Neuron (in vitro differentiated cells): ENCODE results near the gene NRIP1.
"Not testable (repeated sequence)": the region's sequence is repeated elsewhere in the genome, so short reads cannot be mapped to it uniquely, and the experiment has no call there.

Experiments
- H2AFZ ChIP-seq: one replicate; pipeline ENCODE4 v1.6.1; 2013; ENCODE audit warnings: low read depth, mild to moderate bottlenecking, inconsistent platforms, low read length, moderate library complexity
- H3K27me3 ChIP-seq: one replicate; pipeline ENCODE4 v1.6.1; 2013; ENCODE audit warnings: low read length; ENCODE audit not compliant: insufficient read depth
- H3K36me3 ChIP-seq: one replicate; pipeline ENCODE4 v1.6.1; 2013; ENCODE audit warnings: low read length; ENCODE audit not compliant: insufficient read depth
- H3K4me1 ChIP-seq: one replicate; pipeline ENCODE4 v1.6.1; 2013; ENCODE audit warnings: low read length; ENCODE audit not compliant: insufficient read depth
- H3K4me3 ChIP-seq: 2 replicates; pipeline ENCODE4 v1.5.1; 2013; ENCODE audit warnings: mild to moderate bottlenecking, low read length, moderate library complexity
- H3K9me3 ChIP-seq: one replicate; pipeline ENCODE4 v1.6.1; 2013; ENCODE audit warnings: low read length

Gene NRIP1

DNA sequence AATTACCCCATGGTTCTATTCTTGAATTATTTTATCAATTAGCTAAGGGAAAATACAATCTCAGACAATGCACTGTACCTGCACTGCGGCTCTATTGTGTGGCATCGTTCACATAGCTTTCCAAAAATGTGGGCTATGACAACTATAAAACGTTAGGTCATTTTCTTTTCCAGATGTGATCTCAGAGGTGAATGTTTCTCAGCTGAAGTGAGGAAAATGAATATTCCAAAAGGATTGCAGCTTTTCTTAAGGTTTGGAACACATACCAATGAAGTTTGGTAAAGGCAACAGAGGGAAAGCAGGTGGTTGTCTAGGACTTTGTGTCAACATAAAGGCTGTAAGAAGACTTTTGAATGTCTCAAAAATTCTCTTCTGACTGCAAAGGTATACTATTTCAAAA, 105.5 kb downstream of the NRIP1 start:
- Histone ChIP-seq H2AFZ (no peak overlapping the region), H3K4me3 (no peak overlapping the region), H3K27me3 (no peaks in the 10 kb centered on the region), H3K9me3 (no peaks in the 10 kb centered on the region), H3K4me1 (peaks cover 10% of the 10 kb centered on the region), H3K36me3 (peaks cover 7% of the 10 kb centered on the region)

DNA sequence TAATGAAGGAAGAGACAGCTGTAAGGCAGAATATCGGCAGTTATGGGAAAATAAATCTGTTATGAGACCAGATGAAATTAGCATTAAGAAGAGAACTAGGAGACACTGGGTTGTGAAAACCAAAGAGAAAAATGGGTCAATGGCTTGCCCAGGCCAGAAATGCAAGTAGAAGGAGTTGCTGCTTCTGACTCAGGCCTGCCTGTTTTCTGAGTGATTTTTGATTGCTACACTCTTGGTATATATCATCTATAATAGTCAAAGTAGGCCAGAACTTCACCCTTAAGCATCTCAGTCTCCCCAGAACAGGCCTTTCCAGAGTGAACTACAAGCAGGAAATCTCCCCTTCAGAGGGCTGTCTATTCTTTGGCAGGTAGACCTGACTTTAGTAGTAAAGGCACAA, 107.0 kb downstream of the NRIP1 start:
- no peaks in the 10 kb centered on the region for H3K27me3 ChIP-seq
- peaks cover 10% of the 10 kb centered on the region for H3K4me1 ChIP-seq
- H3K36me3 ChIP-seq, result no peaks in the 10 kb centered on the region
- no peak overlapping the region for H2AFZ ChIP-seq
- no peak overlapping the region for H3K4me3 ChIP-seq
- H3K9me3 ChIP-seq, result no peaks in the 10 kb centered on the region

DNA sequence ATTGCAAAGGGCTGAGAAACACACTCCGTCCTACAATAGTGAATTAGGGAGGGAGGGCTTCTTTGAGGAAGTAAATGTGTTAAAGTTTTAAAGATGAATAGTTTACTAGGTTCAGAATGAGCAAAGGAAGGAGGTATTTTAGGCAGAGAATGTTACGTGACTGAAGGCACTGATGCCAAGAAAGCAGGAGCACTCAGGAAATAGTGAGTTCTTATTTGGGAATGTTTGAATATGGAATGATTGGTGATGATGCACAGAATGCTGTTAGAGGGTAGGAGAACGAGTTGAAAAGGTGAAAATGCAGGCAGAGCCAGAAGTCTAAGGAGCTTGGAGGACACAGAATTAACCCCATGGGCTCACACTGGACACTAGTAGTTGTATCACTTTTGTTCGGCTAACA, 108.0 kb downstream of the NRIP1 start:
- Histone ChIP-seq H3K27me3 (no peaks in the 10 kb centered on the region), H3K4me1 (peaks cover 7% of the 10 kb centered on the region), H3K4me3 (no peak overlapping the region), H3K9me3 (no peaks in the 10 kb centered on the region), H2AFZ (no peak overlapping the region), H3K36me3 (no peaks in the 10 kb centered on the region)

DNA sequence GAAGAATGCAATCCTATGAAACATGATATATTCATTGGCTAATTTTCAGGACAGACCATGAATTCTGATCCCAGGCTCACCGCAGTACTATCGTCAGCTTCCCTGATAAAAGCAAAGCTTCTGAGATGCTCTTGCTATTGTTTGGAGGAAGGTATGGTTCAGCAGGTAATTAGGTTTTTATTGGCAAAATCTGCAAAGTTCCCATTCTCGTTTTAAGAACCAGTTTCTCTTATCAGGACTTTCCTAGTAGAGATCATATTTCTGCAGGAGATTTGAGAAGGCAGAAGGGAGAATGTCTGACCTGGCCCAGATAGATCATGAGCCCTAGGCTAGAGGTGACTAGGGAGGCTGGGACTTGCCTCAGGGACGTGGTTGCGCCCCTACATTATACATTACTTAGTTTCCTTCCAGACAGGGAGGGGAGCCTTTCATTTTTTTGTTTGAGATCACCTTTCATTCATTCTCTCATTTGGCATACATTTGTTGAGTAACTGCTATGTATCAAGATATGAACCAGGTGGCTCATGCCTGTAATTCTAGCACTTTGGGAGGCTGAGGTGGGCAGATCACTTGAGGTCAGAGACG, 108.8 kb downstream of the NRIP1 start:
- Histone ChIP-seq H3K36me3 (no peaks in the 10 kb centered on the region), H3K9me3 (no peaks in the 10 kb centered on the region), H3K4me3 (no peak overlapping the region), H3K27me3 (no peaks in the 10 kb centered on the region), H3K4me1 (peaks cover 7% of the 10 kb centered on the region), H2AFZ (no peak overlapping the region)

DNA sequence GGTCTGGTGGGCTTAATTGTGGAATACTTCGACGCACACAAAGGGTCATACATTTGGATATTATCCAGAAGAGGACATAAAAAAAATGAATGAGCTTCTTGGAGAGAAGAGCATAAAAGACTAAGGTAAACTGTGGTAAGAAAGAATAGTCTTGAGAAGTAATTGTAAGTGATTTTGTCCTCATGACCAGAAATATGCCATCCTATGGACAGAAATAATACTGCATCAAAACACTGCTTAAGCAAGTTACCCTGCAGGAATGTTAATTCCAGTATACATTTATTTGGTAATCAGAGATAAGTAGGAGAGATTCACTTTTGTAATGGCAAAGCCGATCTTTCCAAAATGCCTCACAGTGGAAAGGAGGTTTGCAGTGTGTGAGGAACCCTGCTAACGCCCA, 111.9 kb downstream of the NRIP1 start:
- H3K36me3 ChIP-seq, result no peaks in the 10 kb centered on the region
- H3K27me3 ChIP-seq, result no peaks in the 10 kb centered on the region
- H3K4me1 ChIP-seq, result no peaks in the 10 kb centered on the region
- H2AFZ ChIP-seq, result no peak overlapping the region
- no peak overlapping the region for H3K4me3 ChIP-seq
- peaks cover 2% of the 10 kb centered on the region for H3K9me3 ChIP-seq

DNA sequence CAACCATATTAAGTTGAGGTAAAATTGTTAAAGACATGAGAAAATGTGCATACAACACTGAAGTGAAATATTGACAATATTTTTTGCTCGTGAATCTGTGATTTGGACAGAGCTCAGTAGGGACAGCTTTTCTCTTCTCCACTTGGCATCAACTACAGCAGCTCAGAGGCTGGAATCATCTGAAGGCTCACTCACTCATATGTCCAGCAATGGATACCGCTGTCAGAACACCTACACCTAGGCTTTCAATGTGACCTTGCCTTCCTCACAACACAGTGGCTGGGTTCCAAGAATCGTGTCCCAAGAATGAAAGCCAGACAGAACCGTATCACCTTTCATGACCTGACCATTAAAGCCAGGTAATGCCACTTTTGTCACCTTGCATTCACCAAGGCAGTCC, 115.2 kb downstream of the NRIP1 start:
- H3K4me1 ChIP-seq, result no peaks in the 10 kb centered on the region
- no peaks in the 10 kb centered on the region for H3K36me3 ChIP-seq
- no peak overlapping the region for H2AFZ ChIP-seq
- no peak overlapping the region for H3K4me3 ChIP-seq
- H3K9me3 ChIP-seq, result peaks cover 2% of the 10 kb centered on the region
- no peaks in the 10 kb centered on the region for H3K27me3 ChIP-seq

DNA sequence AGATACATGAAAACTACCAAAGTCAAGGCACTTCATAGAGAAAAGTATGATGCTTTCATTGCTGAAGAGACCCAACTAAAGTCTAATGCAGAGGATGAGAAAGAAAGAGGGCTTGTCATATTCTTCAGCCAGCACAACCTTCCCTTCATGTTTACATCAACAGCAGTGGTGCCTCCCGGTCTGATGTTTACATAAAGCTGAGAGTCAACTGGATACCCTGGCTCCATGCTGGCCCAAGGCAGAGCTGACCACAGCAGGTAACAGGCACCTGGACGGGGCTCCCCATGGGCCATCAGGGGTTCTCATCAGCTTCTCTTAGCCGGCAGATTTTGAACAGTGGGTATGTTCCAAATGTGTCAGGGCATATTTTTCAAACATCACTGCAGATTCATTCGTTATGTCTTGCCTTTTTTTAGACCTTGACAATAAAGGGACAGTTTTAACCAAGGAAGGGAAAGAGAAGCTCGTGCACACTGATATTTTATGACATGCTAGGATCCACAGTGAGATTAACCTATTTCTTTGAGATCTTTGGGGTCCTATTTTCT, 117.1 kb downstream of the NRIP1 start:
- H2AFZ ChIP-seq, result no peak overlapping the region
- H3K27me3 ChIP-seq, result no peaks in the 10 kb centered on the region
- H3K4me3 ChIP-seq, result no peak overlapping the region
- no peaks in the 10 kb centered on the region for H3K36me3 ChIP-seq
- peaks cover 5% of the 10 kb centered on the region for H3K4me1 ChIP-seq
- H3K9me3 ChIP-seq, result peaks cover 2% of the 10 kb centered on the region

DNA sequence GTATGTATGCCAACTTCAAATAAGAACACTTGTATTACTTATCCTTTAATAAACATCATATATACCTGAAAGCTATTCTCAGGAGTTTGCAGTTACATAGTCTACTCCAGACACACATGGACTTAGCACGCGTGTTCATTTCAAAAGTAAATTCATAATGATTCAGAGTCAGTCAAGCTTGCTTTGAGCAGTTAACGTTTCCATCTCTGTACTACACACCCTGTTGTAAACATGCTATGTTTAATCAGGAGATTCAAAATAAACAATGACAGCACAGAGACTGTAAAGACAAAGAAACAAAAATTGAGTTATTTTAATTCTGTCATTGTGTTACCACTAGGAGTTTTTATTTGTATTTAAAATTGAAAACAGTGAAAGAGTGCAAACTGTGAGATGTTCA, 119.6 kb downstream of the NRIP1 start:
- Histone ChIP-seq H3K4me1 (peaks cover 7% of the 10 kb centered on the region), H3K9me3 (peaks cover 2% of the 10 kb centered on the region), H3K36me3 (no peaks in the 10 kb centered on the region), H2AFZ (no peak overlapping the region), H3K27me3 (no peaks in the 10 kb centered on the region), H3K4me3 (no peak overlapping the region)

DNA sequence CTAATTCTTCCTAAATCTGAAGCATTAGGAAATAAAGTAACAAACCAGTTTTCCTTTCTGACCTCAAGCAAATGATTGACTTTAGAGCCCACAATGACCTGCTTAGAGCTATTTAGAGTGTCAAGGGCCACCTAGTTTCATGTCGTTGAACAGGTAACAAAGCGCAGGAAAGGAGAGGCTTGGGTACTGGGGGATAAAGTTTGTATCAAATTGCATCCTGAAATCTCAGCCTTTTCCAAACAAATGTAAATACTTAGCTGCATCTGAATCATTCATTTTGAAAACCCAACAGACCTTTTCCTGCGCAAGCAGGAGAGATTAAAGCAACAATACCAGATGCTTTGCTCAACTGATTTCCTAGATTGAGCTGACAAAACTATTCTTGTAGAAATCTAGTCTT, 121.2 kb downstream of the NRIP1 start:
- H3K36me3 ChIP-seq, result no peaks in the 10 kb centered on the region

DNA sequence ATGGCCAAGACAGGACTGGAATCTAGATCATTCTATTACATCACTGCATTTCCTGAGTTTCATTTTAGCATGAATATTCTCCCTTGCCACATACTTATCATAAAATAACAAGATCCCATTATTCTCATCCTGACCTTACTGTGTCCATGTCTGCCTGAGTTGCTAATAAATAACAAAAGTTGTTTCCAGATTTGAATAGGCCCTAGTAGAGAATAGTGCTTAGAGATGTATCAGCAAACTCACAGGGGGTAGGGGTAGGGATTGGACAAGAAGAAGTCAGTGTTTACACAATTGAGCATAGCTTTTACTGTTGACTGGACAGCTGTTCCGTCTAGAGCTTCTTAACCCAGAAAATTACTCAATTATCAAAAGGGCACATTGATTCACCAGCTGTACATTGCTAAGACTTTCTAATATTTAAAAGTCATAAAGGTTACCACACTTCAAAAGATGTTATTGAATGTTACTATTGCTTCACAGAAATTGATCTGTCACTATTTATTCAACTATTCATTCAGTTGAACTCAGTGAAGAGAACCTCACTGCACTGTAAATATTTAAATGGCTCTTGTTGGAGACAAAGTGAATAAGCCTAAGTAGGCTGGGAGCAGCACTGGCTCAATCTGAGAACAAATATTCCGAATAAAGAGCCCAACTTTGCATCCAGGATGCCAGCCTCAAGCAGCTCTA, 121.9 kb downstream of the NRIP1 start:
- H3K4me3 ChIP-seq, result no peak overlapping the region
- no peak overlapping the region for H2AFZ ChIP-seq
- no peaks in the 10 kb centered on the region for H3K36me3 ChIP-seq
- peaks cover 3% of the 10 kb centered on the region for H3K9me3 ChIP-seq
- no peaks in the 10 kb centered on the region for H3K27me3 ChIP-seq
- H3K4me1 ChIP-seq, result peaks cover 7% of the 10 kb centered on the region

More for the DNA sequence above, 121.2 kb downstream of the NRIP1 start:
- H3K27me3 ChIP-seq, result no peaks in the 10 kb centered on the region
- no peak overlapping the region for H2AFZ ChIP-seq
- H3K9me3 ChIP-seq, result peaks cover 5% of the 10 kb centered on the region
- no peak overlapping the region for H3K4me3 ChIP-seq
- peaks cover 7% of the 10 kb centered on the region for H3K4me1 ChIP-seq

DNA sequence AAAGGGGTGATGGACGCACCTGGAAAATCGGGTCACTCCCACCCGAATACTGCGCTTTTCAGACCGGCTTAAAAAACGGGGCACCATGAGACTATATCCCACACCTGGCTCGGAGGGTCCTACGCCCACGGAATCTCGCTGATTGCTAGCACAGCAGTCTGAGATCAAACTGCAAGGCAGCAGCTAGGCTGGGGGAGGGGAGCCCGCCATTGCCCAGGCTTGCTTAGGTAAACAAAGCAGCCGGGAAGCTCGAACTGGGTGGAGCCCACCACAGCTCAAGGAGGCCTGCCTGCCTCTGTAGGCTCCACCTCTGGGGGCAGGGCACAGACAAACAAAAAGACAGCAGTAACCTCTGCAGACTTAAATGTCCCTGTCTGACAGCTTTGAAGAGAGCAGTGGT, 137.5 kb downstream of the NRIP1 start:
- H3K36me3 ChIP-seq, result not testable (repeated sequence)

DNA sequence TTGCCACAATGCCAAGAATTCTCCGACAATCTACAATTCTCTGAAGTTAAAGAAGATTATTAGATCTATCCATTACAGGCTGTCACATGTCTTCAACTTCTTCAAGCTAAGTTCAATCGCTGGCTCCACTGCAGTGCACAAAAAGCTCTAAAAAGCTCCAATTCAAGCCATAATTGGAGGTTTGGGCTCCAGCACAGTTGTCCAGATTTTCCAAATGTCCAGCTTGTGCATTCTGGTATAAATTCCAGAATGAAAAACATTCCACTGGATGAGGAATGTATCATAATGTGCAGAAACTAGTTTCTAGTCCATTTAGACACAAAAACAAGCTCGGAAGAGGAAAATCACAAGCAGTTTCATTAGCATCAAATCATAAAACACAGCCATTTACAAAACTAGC, 138.6 kb downstream of the NRIP1 start:
- Histone ChIP-seq H3K4me3 (no peak overlapping the region), H2AFZ (no peak overlapping the region), H3K9me3 (no peaks in the 10 kb centered on the region), H3K36me3 (no peaks in the 10 kb centered on the region), H3K4me1 (no peaks in the 10 kb centered on the region), H3K27me3 (no peaks in the 10 kb centered on the region)

More for the DNA sequence above, 137.5 kb downstream of the NRIP1 start:
- not testable (repeated sequence) for H3K27me3 ChIP-seq, H3K9me3 ChIP-seq, H3K4me3 ChIP-seq, H3K4me1 ChIP-seq, H2AFZ ChIP-seq

DNA sequence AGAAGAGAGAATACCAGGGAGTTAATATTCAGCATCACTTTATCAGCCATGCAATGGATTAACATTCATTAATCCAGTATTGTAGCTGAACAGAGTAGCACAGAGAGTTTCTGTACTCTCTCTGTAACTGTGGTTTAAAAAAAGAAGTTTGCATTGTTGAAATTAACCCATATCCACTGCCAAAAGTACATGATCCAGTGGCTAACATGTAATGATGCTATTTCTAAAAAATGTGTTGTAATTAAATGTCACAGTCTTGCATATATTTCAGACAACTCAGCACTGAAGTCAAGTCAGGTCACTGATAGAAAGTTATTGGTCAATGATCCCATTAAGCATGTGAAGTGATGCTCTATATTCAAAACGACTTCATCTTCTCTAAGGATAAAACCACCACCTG, 141.3 kb downstream of the NRIP1 start:
- H3K4me3 ChIP-seq, result no peak overlapping the region
- no peaks in the 10 kb centered on the region for H3K36me3 ChIP-seq
- H2AFZ ChIP-seq, result no peak overlapping the region

DNA sequence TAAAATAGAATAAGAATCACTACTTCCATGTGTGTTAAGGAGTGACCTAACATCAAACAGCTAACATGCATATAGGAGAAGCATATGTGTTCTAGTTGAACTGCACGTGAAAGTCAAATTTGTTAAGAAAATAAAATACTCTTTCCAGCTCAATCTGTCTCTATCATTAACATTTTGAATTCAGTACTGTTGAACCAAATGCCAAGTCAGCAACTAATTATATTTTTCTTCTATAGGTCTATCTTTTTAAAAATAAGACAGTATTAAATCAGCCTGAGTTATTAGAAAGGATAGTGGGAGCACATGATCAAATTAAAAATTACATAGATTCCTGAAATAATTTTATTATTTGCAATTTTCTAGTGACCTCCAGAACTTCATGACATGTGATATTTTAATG, 141.8 kb downstream of the NRIP1 start:
- H3K27me3 ChIP-seq, result no peaks in the 10 kb centered on the region
- H3K9me3 ChIP-seq, result no peaks in the 10 kb centered on the region
- no peak overlapping the region for H3K4me3 ChIP-seq
- H3K4me1 ChIP-seq, result no peaks in the 10 kb centered on the region
- H3K36me3 ChIP-seq, result no peaks in the 10 kb centered on the region
- no peak overlapping the region for H2AFZ ChIP-seq

More for the DNA sequence above, 141.3 kb downstream of the NRIP1 start:
- no peaks in the 10 kb centered on the region for H3K9me3 ChIP-seq
- H3K4me1 ChIP-seq, result no peaks in the 10 kb centered on the region
- no peaks in the 10 kb centered on the region for H3K27me3 ChIP-seq
